Liver (tissue), 9 donors: ENCODE data around the gene GNG13. TPM values are rescaled to one million over a fixed set of nuclear protein-coding genes. Genes with fewer than 3 reads are reported as not detected.

Source experiments
- DNase-seq: peaks from one replicate; pipeline ENCODE4 v3.0.0-alpha.2; 2017; ENCODE audit warnings: low spot score
- H3K27ac ChIP-seq, 2 donors: one replicate each; pipeline ENCODE4 v1.7.0; 2013; ENCODE audit warnings: inconsistent platforms in 2 of 2, low read length in 2 of 2, control low read depth in 1 of 2, low read depth in 1 of 2, mild to moderate bottlenecking in 1 of 2
- H3K27me3 ChIP-seq, 4 donors: one replicate each; pipeline versions ENCODE4 v1.6.1 to v1.7.0; 2013; ENCODE audit warnings: low read length in 3 of 4, inconsistent platforms in 1 of 4, mild to moderate bottlenecking in 1 of 4, moderate library complexity in 1 of 4; ENCODE audit not compliant: control insufficient read depth in 4 of 4, insufficient read depth in 4 of 4
- H3K36me3 ChIP-seq, 4 donors: one replicate each; pipeline versions ENCODE4 v1.6.1 to v1.7.0; 2013; ENCODE audit warnings: low read length in 3 of 4, mild to moderate bottlenecking in 3 of 4, low read depth in 1 of 4, moderate library complexity in 1 of 4; ENCODE audit not compliant: control insufficient read depth in 4 of 4, insufficient read depth in 3 of 4
- H3K4me1 ChIP-seq, 4 donors: one replicate each; pipeline versions ENCODE4 v1.6.1 to v1.7.0; 2013; ENCODE audit warnings: low read length in 3 of 4, mild to moderate bottlenecking in 3 of 4, moderate library complexity in 1 of 4; ENCODE audit not compliant: control insufficient read depth in 4 of 4, insufficient read depth in 4 of 4
- H3K4me3 ChIP-seq, 3 donors: one replicate each; pipeline versions ENCODE4 v1.6.1 to v1.7.0; 2013; ENCODE audit warnings: low read length in 3 of 3, control low read depth in 1 of 3, low read depth in 1 of 3, mild to moderate bottlenecking in 1 of 3
- H3K9ac ChIP-seq, 2 donors: one replicate each; pipeline ENCODE4 v1.7.0; 2013; ENCODE audit warnings: low read length in 2 of 2, mild to moderate bottlenecking in 2 of 2, moderate library complexity in 2 of 2, control low read depth in 1 of 2, low read depth in 1 of 2
- H3K9me3 ChIP-seq, 4 donors: one replicate each; pipeline versions ENCODE4 v1.6.1 to v1.7.0; 2013; ENCODE audit warnings: low read length in 3 of 4; ENCODE audit not compliant: control insufficient read depth in 4 of 4
- ATF3 ChIP-seq: IDR thresholded peaks from 2 replicates; pipeline ENCODE4 v1.6.1; 2016; ENCODE audit warnings: antibody characterized with exemption
- CTCF ChIP-seq: fragments of 150-350 bp; IDR thresholded peaks from 2 replicates; pipeline ENCODE4 v1.5.1; 2017; ENCODE audit warnings: improper control_type of control experiment, low read depth, low read length; ENCODE audit not compliant: missing input control
- EGR1 ChIP-seq, 2 donors: IDR thresholded peaks; 2 replicates each; pipeline ENCODE4 v1.6.1; 2016 to 2018; ENCODE audit warnings: antibody characterized with exemption in 2 of 2, low read depth in 2 of 2
- FOXA2 ChIP-seq: IDR thresholded peaks from 2 replicates; pipeline ENCODE4 v1.6.1; 2016; ENCODE audit warnings: antibody characterized with exemption
- GABPA ChIP-seq, 2 donors: IDR thresholded peaks in 1 of 2; conservative IDR thresholded peaks in 1 of 2; 2 replicates each; pipeline ENCODE4 v1.6.1; 2016; ENCODE audit warnings: antibody characterized with exemption in 2 of 2, mild to moderate bottlenecking in 1 of 2, moderate library complexity in 1 of 2
- HNF4G ChIP-seq: IDR thresholded peaks from 2 replicates; pipeline ENCODE4 v1.6.1; 2016; ENCODE audit warnings: antibody characterized with exemption
- JUND ChIP-seq, 2 donors: IDR thresholded peaks; 2 replicates each; pipeline ENCODE4 v1.6.1; 2016; ENCODE audit warnings: antibody characterized with exemption in 2 of 2
- MAX ChIP-seq: IDR thresholded peaks from 2 replicates; pipeline ENCODE4 v1.6.1; 2016; ENCODE audit warnings: antibody characterized with exemption
- NR2F2 ChIP-seq: IDR thresholded peaks from 2 replicates; pipeline ENCODE4 v1.6.1; 2016; ENCODE audit warnings: antibody characterized with exemption
- RAD21 ChIP-seq, 2 donors: IDR thresholded peaks; 2 replicates each; pipeline ENCODE4 v1.6.1; 2016; ENCODE audit warnings: antibody characterized with exemption in 2 of 2, mild to moderate bottlenecking in 2 of 2
- REST ChIP-seq: IDR thresholded peaks from 2 replicates; pipeline ENCODE4 v1.6.1; 2016; ENCODE audit warnings: antibody characterized with exemption, mild to moderate bottlenecking
- RXRA ChIP-seq, 2 donors: IDR thresholded peaks; 2 replicates each; pipeline ENCODE4 v1.6.1; 2017 to 2018; ENCODE audit warnings: antibody characterized with exemption in 2 of 2, mild to moderate bottlenecking in 1 of 2
- SP1 ChIP-seq: IDR thresholded peaks from 2 replicates; pipeline ENCODE4 v1.6.1; 2018; ENCODE audit warnings: antibody characterized with exemption, mild to moderate bottlenecking
- TAF1 ChIP-seq: conservative IDR thresholded peaks from 2 replicates; pipeline ENCODE4 v1.6.1; 2016; ENCODE audit warnings: antibody characterized with exemption, mild to moderate bottlenecking
- YY1 ChIP-seq: IDR thresholded peaks from 2 replicates; pipeline ENCODE4 v1.6.1; 2016; ENCODE audit warnings: antibody characterized with exemption, mild to moderate bottlenecking
- WGBS: extraction: QIAGEN DNeasy Blood & Tissue Kit; methylation state at CpG from one replicate; pipeline ENCODE4 v1.1.7; 2013; 5-methylcytosine and 5-hydroxymethylcytosine counted together
- polyA plus RNA-seq, 2 donors: library from polyadenylated mRNA; stranded (reverse) in 1 of 2; unstranded in 1 of 2; fragments of 200-250 nt in 1 of 2; fragments of >200 nt in 1 of 2; fragmentation: Nextera tagmentation in 1 of 2; extraction: Ambion mirVana in 1 of 2; gene quantifications; one replicate each; pipeline versions ENCODE4 v1.2.1 to v1.2.3, GENCODE V29; 2013 to 2015
- total RNA-seq, 2 donors: library from RNA; depleted of rRNA; stranded (reverse); fragments of >200 nt; gene quantifications; one replicate each; pipeline ENCODE4 v1.2.3, GENCODE V29; 2014
- donor health status: healthy.
- donor health status: healthy.
- donor health status: healthy.
- donor health status: healthy.
- donor health status: healthy.

GNG13 gene
- total and polyA plus RNA-seq, 4 donors: not detected

- Histone ChIP-seq H3K9me3 (no peaks in the 10 kb centered on the region), H3K4me1 (no peaks in the 10 kb centered on the region), H3K27me3 (peaks cover 0 to 3% (median 0%) of the 10 kb centered on the region in 4 donors), H3K4me3 (no peak overlapping the region), H3K36me3 (no peaks in the 10 kb centered on the region), H3K27ac (no peak overlapping the region), H3K9ac (no peak overlapping the region)
- no peak for DNase-seq
- 85% methylated on average over 22 of the region's 22 CpGs for WGBS
- no peak for TF ChIP-seq CTCF
- no peak for TF ChIP-seq SP1
- no peak for TF ChIP-seq RXRA (IDR thresholded peaks at IDR 0.05)
- TF ChIP-seq ATF3: no peak
- TF ChIP-seq HNF4G: no peak
- TF ChIP-seq GABPA (IDR thresholded peaks at IDR 0.05 in 1 of 2, conservative IDR thresholded peaks at IDR 0.05 in 1 of 2): no peak
- TF ChIP-seq YY1: no peak
- TF ChIP-seq JUND (IDR thresholded peaks at IDR 0.05): no peak
- no peak for TF ChIP-seq TAF1
- no peak for TF ChIP-seq FOXA2
Measured at GRCh38 chr16:824194-824593, 23.7 kb upstream of the GNG13 start.

- Histone ChIP-seq H3K27me3 (peaks cover 0 to 3% (median 0%) of the 10 kb centered on the region in 4 donors), H3K9ac (no peak overlapping the region), H3K4me3 (no peak overlapping the region), H3K4me1 (no peaks in the 10 kb centered on the region), H3K27ac (no peak overlapping the region), H3K9me3 (no peaks in the 10 kb centered on the region), H3K36me3 (no peaks in the 10 kb centered on the region)
- no peak for DNase-seq
- no peak for TF ChIP-seq NR2F2
- no peak for TF ChIP-seq TAF1
- no peak for TF ChIP-seq ATF3
- TF ChIP-seq SP1: no peak
- no peak for TF ChIP-seq REST
- no peak for TF ChIP-seq CTCF
- no peak for TF ChIP-seq EGR1 (IDR thresholded peaks at IDR 0.05; ENCODE audit: low read depth in 2 of 2)
- no peak for TF ChIP-seq RAD21 (IDR thresholded peaks at IDR 0.05)
- no peak for TF ChIP-seq RXRA (IDR thresholded peaks at IDR 0.05)
- no peak for TF ChIP-seq MAX
- 84% methylated on average over 9 of the region's 9 CpGs for WGBS
Measured at GRCh38 chr16:822909-823297, 22.4 kb upstream of the GNG13 start.
